GM18870 (cell line): Measurements from ENCODE around the gene LRRTM4.

Experiments used
- ATAC-seq: cut with Tn5 transposase; IDR thresholded peaks from one replicate; pipeline ENCODE4 v1.9.1; 2021; ENCODE audit warnings: moderate library complexity; ENCODE audit not compliant: unreplicated experiment

Gene LRRTM4

GRCh38 chr2:76930056-76930744, 592.0 kb downstream of the LRRTM4 start:
- no peak for ATAC-seq

- no peak for ATAC-seq
Observed at GRCh38 chr2:76928026-76928425, 594.1 kb downstream of the LRRTM4 start.

- no peak for ATAC-seq
Observed at GRCh38 chr2:76921006-76921405, 601.2 kb downstream of the LRRTM4 start.

- ATAC-seq: no peak
Observed at GRCh38 chr2:76895469-76895868, 626.7 kb downstream of the LRRTM4 start.

- no peak for ATAC-seq
Observed at GRCh38 chr2:76870581-76870980, 651.6 kb downstream of the LRRTM4 start.

GRCh38 chr2:76870011-76870410, 652.2 kb downstream of the LRRTM4 start:
- no peak for ATAC-seq

GRCh38 chr2:76867854-76868253, 654.3 kb downstream of the LRRTM4 start:
- no peak for ATAC-seq

GRCh38 chr2:76866464-76866863, 655.7 kb downstream of the LRRTM4 start:
- no peak for ATAC-seq

- no peak for ATAC-seq
Observed at GRCh38 chr2:76862901-76863300, 659.3 kb downstream of the LRRTM4 start.

- ATAC-seq: no peak
Observed at GRCh38 chr2:76861708-76862107, 660.5 kb downstream of the LRRTM4 start.

- ATAC-seq: no peak
Observed at GRCh38 chr2:76851000-76851399, 671.2 kb downstream of the LRRTM4 start.

GRCh38 chr2:76849086-76849485, 673.1 kb downstream of the LRRTM4 start:
- ATAC-seq: no peak

- no peak for ATAC-seq
Observed at GRCh38 chr2:76839826-76840225, 682.4 kb downstream of the LRRTM4 start.

GRCh38 chr2:76829374-76830234, 692.6 kb downstream of the LRRTM4 start:
- ATAC-seq: no peak

GRCh38 chr2:76826691-76827090, 695.5 kb downstream of the LRRTM4 start:
- no peak for ATAC-seq

GRCh38 chr2:76825140-76825970, 696.8 kb downstream of the LRRTM4 start:
- no peak for ATAC-seq

GRCh38 chr2:76821731-76822130, 700.4 kb downstream of the LRRTM4 start:
- ATAC-seq: no peak

GRCh38 chr2:76813084-76813483, 709.1 kb downstream of the LRRTM4 start:
- no peak for ATAC-seq

GRCh38 chr2:76812156-76812555, 710.0 kb downstream of the LRRTM4 start:
- ATAC-seq: no peak

GRCh38 chr2:76809136-76809535, 713.0 kb downstream of the LRRTM4 start:
- ATAC-seq: no peak

GRCh38 chr2:76808732-76809131, 713.4 kb downstream of the LRRTM4 start:
- no peak for ATAC-seq
